HEK293 (cell line): ENCODE results near the gene SEMA6A.

ENCODE experiments used
- FEZF1 ChIP-seq: fragments of 450-650 bp; formaldehyde crosslinking; IDR thresholded peaks from 2 replicates; pipeline ENCODE4 v1.5.1; 2016; ENCODE audit warnings: missing biosample characterization, missing genetic modification characterization
- PRDM10 ChIP-seq: fragments of 450-650 bp; formaldehyde crosslinking; IDR thresholded peaks from 2 replicates; pipeline ENCODE4 v1.5.1; 2016; ENCODE audit warnings: missing biosample characterization, missing genetic modification characterization
- REST ChIP-seq: fragments of 450-650 bp; formaldehyde crosslinking; IDR thresholded peaks from 2 replicates; pipeline ENCODE4 v1.5.1; 2016; ENCODE audit warnings: missing biosample characterization, missing genetic modification characterization
- SP2 ChIP-seq: fragments of 450-650 bp; formaldehyde crosslinking; IDR thresholded peaks from 2 replicates; pipeline ENCODE4 v1.5.1; 2016; ENCODE audit warnings: missing biosample characterization, missing genetic modification characterization
- TRIM28 ChIP-seq: IDR thresholded peaks from 2 replicates; pipeline ENCODE4 v1.6.1; 2011; ENCODE audit warnings: low read length, control low read depth, borderline replicate concordance
- ZBTB10 ChIP-seq: fragments of 450-650 bp; formaldehyde crosslinking; IDR thresholded peaks from 2 replicates; pipeline ENCODE4 v1.5.1; 2016; ENCODE audit warnings: missing biosample characterization, missing genetic modification characterization
- ZBTB17 ChIP-seq: fragments of 450-650 bp; formaldehyde crosslinking; IDR thresholded peaks from 2 replicates; pipeline ENCODE4 v1.5.1; 2016; ENCODE audit warnings: missing biosample characterization, missing genetic modification characterization
- ZBTB49 ChIP-seq: fragments of 450-650 bp; formaldehyde crosslinking; IDR thresholded peaks from 2 replicates; pipeline ENCODE4 v1.5.1; 2016; ENCODE audit warnings: missing biosample characterization, missing genetic modification characterization, low read depth
- ZBTB8A ChIP-seq: fragments of 450-650 bp; formaldehyde crosslinking; IDR thresholded peaks from 2 replicates; pipeline ENCODE4 v1.5.1; 2016; ENCODE audit warnings: missing biosample characterization, missing genetic modification characterization
- ZFP37 ChIP-seq: fragments of 450-650 bp; formaldehyde crosslinking; IDR thresholded peaks from 2 replicates; pipeline ENCODE4 v1.5.1; 2016; ENCODE audit warnings: missing biosample characterization, missing genetic modification characterization
- ZNF132 ChIP-seq: fragments of 450-650 bp; formaldehyde crosslinking; IDR thresholded peaks from 2 replicates; pipeline ENCODE4 v1.5.1; 2017; ENCODE audit warnings: missing biosample characterization, missing genetic modification characterization, borderline replicate concordance
- ZNF169 ChIP-seq: fragments of 450-650 bp; formaldehyde crosslinking; IDR thresholded peaks from 2 replicates; pipeline ENCODE4 v1.5.1; 2016; ENCODE audit warnings: missing biosample characterization, missing genetic modification characterization
- ZNF2 ChIP-seq: fragments of 450-650 bp; formaldehyde crosslinking; IDR thresholded peaks from 2 replicates; pipeline ENCODE4 v1.5.1; 2016; ENCODE audit warnings: missing biosample characterization, missing genetic modification characterization
- ZNF274 ChIP-seq, 2 experiments: fragments of 200-500 bp in 1 of 2; fragments of 450-650 bp in 1 of 2; sonication (Bioruptor generic) in 1 of 2; formaldehyde crosslinking in 1 of 2; IDR thresholded peaks; 2 replicates each; pipeline versions ENCODE4 v1.5.1 to v1.6.1; 2014 to 2016; ENCODE audit warnings: borderline replicate concordance in 1 of 2, inconsistent platforms in 1 of 2, low read length in 1 of 2, missing biosample characterization in 1 of 2, missing genetic modification characterization in 1 of 2
- ZNF366 ChIP-seq: fragments of 450-650 bp; formaldehyde crosslinking; conservative IDR thresholded peaks from 2 replicates; pipeline ENCODE4 v1.5.1; 2016; ENCODE audit warnings: missing biosample characterization, missing genetic modification characterization
- ZNF404 ChIP-seq: fragments of 450-650 bp; formaldehyde crosslinking; IDR thresholded peaks from 2 replicates; pipeline ENCODE4 v1.5.1; 2017; ENCODE audit warnings: missing biosample characterization, missing genetic modification characterization
- ZNF416 ChIP-seq: fragments of 450-650 bp; formaldehyde crosslinking; IDR thresholded peaks from 2 replicates; pipeline ENCODE4 v1.5.1; 2016; ENCODE audit warnings: missing biosample characterization, missing genetic modification characterization
- ZNF449 ChIP-seq: fragments of 450-650 bp; formaldehyde crosslinking; IDR thresholded peaks from 2 replicates; pipeline ENCODE4 v1.5.1; 2017; ENCODE audit warnings: missing biosample characterization, mild to moderate bottlenecking, missing genetic modification characterization, moderate library complexity
- ZNF529 ChIP-seq: fragments of 450-650 bp; formaldehyde crosslinking; IDR thresholded peaks from 2 replicates; pipeline ENCODE4 v1.5.1; 2017; ENCODE audit warnings: missing genetic modification characterization, missing biosample characterization; ENCODE audit not compliant: insufficient replicate concordance
- ZNF558 ChIP-seq: fragments of 450-650 bp; formaldehyde crosslinking; IDR thresholded peaks from 2 replicates; pipeline ENCODE4 v1.5.1; 2016; ENCODE audit warnings: missing biosample characterization, missing genetic modification characterization
- ZNF639 ChIP-seq: fragments of 450-650 bp; formaldehyde crosslinking; IDR thresholded peaks from 2 replicates; pipeline ENCODE4 v1.5.1; 2016; ENCODE audit warnings: missing biosample characterization, missing genetic modification characterization
- ZNF704 ChIP-seq: fragments of 450-650 bp; formaldehyde crosslinking; IDR thresholded peaks from 2 replicates; pipeline ENCODE4 v1.5.1; 2016; ENCODE audit warnings: missing biosample characterization, missing genetic modification characterization

The SEMA6A gene

GRCh38 chr5:116532762-116533525 lies 41.7 kb downstream of the SEMA6A start (continued):
- TF ChIP-seq PRDM10 (peak; percentile 59), ZNF404 (tag by site-specific recombination) (no peak), ZNF529 (no peak), TRIM28 (no peak; the same call in 1 of the 2 replicates), ZNF2 (tag by site-specific recombination) (no peak), ZBTB10 (no peak), ZNF366 (peak; percentile 92), ZNF132 (no peak), ZNF169 (tag by site-specific recombination) (no peak), ZNF558 (tag by site-specific recombination) (no peak), ZBTB17 (tag by site-specific recombination) (peak; percentile 76), ZBTB49 (tag by site-specific recombination) (no peak), ZNF274 (IDR thresholded peaks at IDR 0.05; ENCODE audit: low read length) (no peak), ZNF274 (tag by site-specific recombination; IDR thresholded peaks at IDR 0.05; ENCODE audit: borderline replicate concordance) (no peak), ZNF449 (no peak; the same call in 1 of the 2 replicates), REST (tag by site-specific recombination) (no peak), SP2 (tag by site-specific recombination) (no peak), FEZF1 (tag by site-specific recombination) (peak; percentile 96), ZNF704 (tag by site-specific recombination) (no peak), ZBTB8A (tag by site-specific recombination) (peak; percentile 43; the same call in 1 of the 2 replicates), ZNF416 (tag by site-specific recombination) (no peak), ZFP37 (tag by site-specific recombination) (no peak), ZNF639 (tag by site-specific recombination) (peak; percentile 74; the same call in 1 of the 2 replicates)
